GM18909 (cell line): ENCODE results near the gene SLC47A2.

Experiments used
- ATAC-seq: cut with Tn5 transposase; IDR thresholded peaks from one replicate; pipeline ENCODE4 v1.9.1; 2021; ENCODE audit warnings: mild to moderate bottlenecking; ENCODE audit not compliant: unreplicated experiment, poor library complexity

SLC47A2 gene

GRCh38 chr17:19729900-19730299 is 13.5 kb upstream of the SLC47A2 start:
- no peak for ATAC-seq

GRCh38 chr17:19728084-19728495 is 11.7 kb upstream of the SLC47A2 start:
- ATAC-seq = no peak

- ATAC-seq = no peak
Measured at GRCh38 chr17:19727501-19728078, 11.2 kb upstream of the SLC47A2 start.

GRCh38 chr17:19726631-19727376 is 10.4 kb upstream of the SLC47A2 start:
- ATAC-seq = no peak

- ATAC-seq = no peak
Measured at GRCh38 chr17:19725486-19725885, 9.1 kb upstream of the SLC47A2 start.

GRCh38 chr17:19724501-19725420 is 8.4 kb upstream of the SLC47A2 start:
- no peak for ATAC-seq

- no peak for ATAC-seq
Measured at GRCh38 chr17:19723964-19724363, 7.6 kb upstream of the SLC47A2 start.

- no peak for ATAC-seq
Measured at GRCh38 chr17:19720631-19721426, 4.4 kb upstream of the SLC47A2 start.

- ATAC-seq = no peak
Measured at GRCh38 chr17:19720210-19720475, 3.8 kb upstream of the SLC47A2 start.

GRCh38 chr17:19719355-19720209 is 3.2 kb upstream of the SLC47A2 start:
- ATAC-seq = no peak

GRCh38 chr17:19718613-19719354 is 2.4 kb upstream of the SLC47A2 start:
- no peak for ATAC-seq

GRCh38 chr17:19718041-19718612 is 1.7 kb upstream of the SLC47A2 start:
- no peak for ATAC-seq

- ATAC-seq = no peak
Measured at GRCh38 chr17:19717411-19717908, 1.1 kb upstream of the SLC47A2 start.

- ATAC-seq = no peak
Measured at GRCh38 chr17:19717031-19717360, 612 bp upstream of the SLC47A2 start.

- no peak for ATAC-seq
Measured at GRCh38 chr17:19714542-19715411, 1.6 kb downstream of the SLC47A2 start.

- ATAC-seq = no peak
Measured at GRCh38 chr17:19713901-19714361, 2.5 kb downstream of the SLC47A2 start.

- ATAC-seq = no peak
Measured at GRCh38 chr17:19713462-19713861, 2.9 kb downstream of the SLC47A2 start.
